Middle frontal gyrus (tissue), 1 donor: Measurements from ENCODE around the gene TGFBR1.

Experiments
- DNase-seq: peaks from one replicate; pipeline ENCODE4 v3.0.0-alpha.2; 2015; ENCODE audit warnings: low spot score; ENCODE audit errors: extremely low spot score

The TGFBR1 gene

GRCh38 chr9:99134893-99135341 is 30.0 kb downstream of the TGFBR1 start:
- no peak for DNase-seq

GRCh38 chr9:99135456-99135855 is 30.5 kb downstream of the TGFBR1 start:
- no peak for DNase-seq

- DNase-seq, result no peak
Observed at GRCh38 chr9:99137225-99137624, 32.3 kb downstream of the TGFBR1 start.

DNA sequence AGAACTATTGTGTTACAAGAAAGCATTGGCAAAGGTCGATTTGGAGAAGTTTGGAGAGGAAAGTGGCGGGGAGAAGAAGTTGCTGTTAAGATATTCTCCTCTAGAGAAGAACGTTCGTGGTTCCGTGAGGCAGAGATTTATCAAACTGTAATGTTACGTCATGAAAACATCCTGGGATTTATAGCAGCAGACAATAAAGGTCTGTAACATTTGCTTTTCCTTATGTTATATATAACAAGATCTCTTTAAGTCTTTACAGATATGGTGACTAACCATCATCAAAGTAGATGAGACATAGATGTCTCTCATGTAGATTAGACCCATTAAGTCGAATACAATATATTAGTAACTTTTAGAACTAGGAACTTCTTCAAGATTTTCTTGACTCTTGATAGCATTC is 33.0 kb downstream of the TGFBR1 start:
- no peak for DNase-seq

- no peak for DNase-seq
Observed at GRCh38 chr9:99138424-99139284, 33.7 kb downstream of the TGFBR1 start.

GRCh38 chr9:99139868-99140267 is 35.0 kb downstream of the TGFBR1 start:
- DNase-seq, result no peak

DNA sequence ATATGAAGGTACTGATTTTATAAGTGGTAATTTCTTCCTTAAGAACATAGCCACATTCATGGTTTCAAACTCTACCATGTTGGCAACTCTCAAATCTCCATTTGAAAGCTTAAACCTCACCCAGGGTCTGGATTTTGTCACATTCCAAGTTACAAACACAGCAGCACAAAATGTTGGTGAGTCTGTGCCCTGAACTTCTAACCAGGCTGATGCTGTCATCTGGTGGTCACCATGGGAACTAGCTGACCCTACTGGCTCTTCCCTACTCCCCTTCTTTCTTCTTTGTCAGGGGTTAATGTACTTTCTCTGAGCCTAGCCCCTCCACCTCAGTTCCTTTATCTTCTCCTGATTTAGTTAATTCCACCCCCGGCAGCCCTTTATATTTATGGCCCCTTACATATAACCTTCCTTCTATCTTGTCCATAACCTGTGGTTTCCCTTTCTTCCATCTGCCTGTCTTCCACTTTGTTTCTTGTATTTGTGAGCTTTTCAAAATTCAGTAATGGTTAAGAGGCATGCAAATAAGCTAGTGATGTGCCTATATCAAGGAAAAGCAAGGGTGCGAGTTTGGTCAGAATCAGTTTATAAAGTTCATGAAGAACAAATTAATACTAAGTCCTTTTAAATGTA is 35.9 kb downstream of the TGFBR1 start:
- peak; percentile 36 for DNase-seq

DNA sequence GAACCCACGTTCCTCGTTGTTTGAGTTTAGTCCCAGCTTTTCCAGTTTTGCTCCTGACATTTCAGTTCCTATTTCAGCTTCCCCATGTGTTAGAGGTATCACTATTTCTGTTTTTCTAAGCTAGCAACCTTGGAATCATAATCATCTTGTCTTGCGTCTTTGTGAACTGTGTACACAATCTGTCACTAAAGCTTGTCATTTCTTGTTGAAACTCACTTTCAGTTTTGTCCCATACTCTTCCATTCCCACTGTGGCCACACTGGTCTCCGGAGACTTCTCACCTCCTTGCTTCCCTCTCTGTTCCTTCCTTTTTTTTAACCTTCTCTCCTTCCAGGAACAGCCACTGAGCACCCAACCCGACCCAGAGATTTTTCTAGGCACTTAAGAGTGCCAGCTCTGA is 36.9 kb downstream of the TGFBR1 start:
- DNase-seq, result no peak

DNA sequence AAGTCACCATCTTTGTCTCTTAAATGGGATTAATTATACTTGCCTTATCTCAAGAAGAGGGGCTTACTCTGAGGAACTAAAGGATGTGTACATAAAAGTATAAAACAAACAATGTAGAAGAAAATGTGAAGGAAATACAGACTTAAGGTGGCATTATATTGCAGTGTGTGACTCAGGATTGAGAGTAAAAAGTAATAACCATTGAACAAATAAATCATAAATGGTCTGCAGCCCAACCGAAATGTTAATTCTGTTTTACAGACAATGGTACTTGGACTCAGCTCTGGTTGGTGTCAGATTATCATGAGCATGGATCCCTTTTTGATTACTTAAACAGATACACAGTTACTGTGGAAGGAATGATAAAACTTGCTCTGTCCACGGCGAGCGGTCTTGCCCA is 37.4 kb downstream of the TGFBR1 start:
- no peak for DNase-seq

- no peak for DNase-seq
Observed at GRCh38 chr9:99143655-99144054, 38.7 kb downstream of the TGFBR1 start.

GRCh38 chr9:99144966-99145365 is 40.1 kb downstream of the TGFBR1 start:
- DNase-seq, result no peak

DNA sequence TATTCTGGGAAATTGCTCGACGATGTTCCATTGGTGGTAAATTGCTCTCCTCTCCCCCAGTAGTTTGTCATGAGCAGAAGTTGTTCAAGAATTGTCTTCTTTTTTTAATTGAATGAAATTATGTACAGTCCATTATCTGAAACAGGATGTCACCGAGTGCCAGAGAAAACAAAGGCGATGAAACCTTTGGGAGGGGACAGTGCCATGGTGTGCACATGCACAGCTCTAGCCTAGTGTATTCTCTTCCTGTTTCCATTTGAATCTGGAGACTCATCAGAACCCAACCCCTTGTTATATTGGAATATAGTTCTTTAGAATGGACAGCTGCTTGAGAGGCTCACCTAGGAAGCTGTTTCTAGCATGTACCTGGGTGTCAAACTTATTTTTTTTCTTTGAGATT is 41.7 kb downstream of the TGFBR1 start:
- no peak for DNase-seq

DNA sequence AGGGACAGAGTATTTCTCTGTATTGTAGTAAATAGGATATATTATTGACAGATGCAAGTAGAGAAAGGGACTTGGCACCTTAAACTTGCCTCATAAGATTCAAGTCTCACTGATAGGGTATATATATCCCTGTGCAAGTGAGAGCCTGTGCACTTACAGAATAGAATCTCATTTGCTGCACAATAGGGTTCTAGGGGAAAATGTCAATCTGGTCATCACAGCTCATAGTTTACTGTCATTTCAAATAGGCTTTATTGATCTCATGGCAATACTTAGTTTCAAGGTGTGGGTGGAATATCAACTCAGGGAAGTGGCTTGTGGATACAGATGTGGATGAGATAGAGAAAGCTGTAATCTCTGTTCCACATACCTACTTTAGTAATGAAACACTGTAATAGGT is 42.3 kb downstream of the TGFBR1 start:
- DNase-seq, result no peak

DNA sequence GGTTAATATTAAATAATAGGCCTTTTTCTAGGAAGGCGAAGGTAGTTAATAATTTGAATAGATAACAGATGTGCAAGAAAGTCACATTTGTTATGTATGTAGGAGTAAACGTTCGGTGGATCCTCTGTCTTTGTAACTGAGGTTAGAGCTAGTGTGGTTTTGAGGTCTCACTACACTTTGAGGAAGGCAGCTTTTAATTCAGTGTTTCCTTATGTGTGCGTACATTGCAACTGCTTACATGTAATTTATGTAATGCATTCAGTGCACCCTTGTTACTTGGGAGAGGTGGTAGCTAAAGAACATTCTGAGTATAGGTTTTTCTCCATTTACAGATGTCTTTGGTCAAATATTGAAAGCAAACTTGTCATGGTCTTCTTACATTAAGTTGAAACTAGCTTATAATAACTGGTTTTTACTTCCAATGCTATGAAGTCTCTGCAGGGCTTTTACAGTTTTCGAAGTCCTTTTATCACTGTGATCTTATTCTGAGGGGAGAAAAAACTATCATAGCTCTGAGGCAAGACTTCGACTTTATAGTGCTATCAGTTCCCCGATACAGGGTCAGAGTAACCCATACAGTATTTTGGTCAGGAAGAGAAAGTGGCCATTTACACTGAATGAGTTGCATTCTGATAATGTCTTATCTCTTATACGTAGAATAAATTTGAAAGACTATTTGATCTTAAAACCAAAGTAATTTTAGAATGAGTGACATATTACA is 45.7 kb downstream of the TGFBR1 start:
- DNase-seq, result no peak

DNA sequence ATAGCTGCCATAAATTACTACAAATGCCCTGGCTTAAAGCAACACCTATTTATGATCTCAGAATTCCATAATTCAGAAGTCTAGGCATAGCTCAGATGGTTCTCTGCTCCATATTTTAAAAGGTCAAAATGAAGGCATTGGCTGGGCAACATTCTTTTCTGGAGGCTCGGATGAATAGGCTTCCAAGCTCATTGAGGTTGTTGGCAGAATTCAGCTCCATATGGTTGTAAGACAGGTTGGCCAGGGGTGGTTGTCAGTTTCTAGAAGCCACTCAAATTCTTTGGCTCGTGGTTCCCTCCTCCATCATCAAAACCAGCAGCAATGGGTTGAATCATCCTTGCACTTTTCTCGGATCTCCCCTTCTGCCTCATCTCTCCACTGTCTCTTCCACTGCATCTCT is 49.4 kb downstream of the TGFBR1 start:
- DNase-seq, result no peak

- DNase-seq, result no peak
Observed at GRCh38 chr9:99155736-99156135, 50.8 kb downstream of the TGFBR1 start.

GRCh38 chr9:99158629-99159028 is 53.7 kb downstream of the TGFBR1 start:
- DNase-seq, result no peak

DNA sequence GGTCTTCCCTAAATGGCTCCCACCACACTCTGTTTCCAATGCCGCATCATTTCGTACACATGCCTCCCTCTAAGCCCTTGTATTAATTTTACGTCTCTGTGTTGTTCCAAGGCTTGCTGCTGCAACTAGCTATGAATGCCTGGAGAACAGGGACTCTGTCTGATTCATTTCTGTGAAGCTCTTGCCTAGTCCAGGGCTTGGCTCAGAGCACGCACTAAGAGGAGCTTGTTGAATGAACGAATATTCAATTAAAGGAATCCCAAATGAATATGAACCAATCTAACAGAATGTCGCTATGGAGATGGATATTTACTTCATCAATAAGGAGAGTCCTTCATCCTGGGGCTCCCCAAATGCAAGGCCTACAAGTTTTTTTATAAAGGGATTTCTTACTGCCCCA is 55.3 kb downstream of the TGFBR1 start:
- DNase-seq, result no peak

DNA sequence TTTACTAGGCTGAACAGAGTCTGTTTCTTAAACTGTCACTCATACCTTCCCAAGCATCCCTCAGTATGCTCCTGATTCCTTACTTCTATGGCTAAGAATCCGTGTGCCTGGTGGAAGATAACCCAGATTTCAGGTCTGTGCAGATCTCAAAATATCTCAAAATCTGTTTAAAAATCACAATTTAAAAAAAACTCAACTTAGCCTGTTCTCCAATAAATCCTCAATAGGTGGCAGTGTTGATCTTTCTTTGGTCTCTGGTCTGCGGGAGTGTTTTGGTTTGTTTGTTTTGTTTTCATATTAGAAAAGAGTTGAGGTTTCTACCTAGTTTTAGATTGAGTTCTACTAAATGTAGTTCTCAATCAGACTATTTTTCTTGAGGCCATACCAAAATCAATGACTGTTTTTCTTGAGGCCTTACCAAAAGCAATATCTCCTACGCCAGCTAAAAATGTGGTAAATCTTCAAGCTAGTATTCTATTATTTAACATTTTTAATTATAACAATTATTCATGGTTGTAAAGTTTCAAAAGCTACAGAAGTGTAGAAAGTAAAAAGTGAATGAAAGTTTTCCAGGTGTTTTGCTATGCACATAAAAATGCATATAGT is 57.9 kb downstream of the TGFBR1 start:
- DNase-seq, result peak; percentile 32

- DNase-seq, result no peak
Observed at GRCh38 chr9:99166149-99166548, 61.2 kb downstream of the TGFBR1 start.

DNA sequence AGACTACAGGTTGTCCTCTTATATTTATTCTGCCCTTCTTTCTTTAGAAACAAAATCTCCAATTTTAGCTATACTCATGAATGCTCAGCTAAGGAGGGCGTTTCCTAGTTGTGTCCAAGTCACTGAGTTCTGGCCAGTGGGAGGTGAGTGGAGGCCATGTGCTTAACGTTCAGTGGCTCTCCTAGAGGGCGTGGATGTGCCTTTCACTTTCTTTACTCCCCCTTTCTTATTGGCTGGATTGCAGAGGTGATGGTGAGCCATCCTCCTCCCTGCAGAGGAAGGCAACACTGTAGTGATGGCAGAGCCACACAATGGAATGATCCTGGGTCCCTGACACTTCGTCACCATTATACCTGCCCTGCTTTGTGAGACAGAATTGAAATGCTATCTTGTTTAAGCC is 62.2 kb downstream of the TGFBR1 start:
- DNase-seq, result no peak

DNA sequence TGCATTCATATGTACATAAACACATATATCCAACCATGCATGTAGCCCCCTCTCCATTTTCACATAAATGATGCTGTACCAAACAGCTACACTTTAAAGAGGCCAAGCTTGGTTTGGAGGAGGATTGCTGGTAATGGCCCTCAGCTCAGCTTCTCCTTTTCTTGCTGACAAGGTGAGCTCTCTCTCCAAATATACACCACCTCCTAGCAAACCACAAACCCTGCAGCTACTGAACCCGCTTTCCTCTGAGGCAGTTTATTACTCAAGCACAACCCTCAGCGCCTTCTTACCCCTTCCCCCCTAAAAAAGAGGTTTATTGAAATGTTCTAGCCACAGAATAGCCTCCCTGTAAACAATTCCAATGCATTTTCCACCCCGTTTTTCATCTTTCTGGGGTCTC is 62.8 kb downstream of the TGFBR1 start:
- DNase-seq, result no peak
